Small intestine (tissue), 16 donors: Measurements from ENCODE around the gene LRRD1. TPM values are rescaled to one million over a fixed set of nuclear protein-coding genes. Genes with fewer than 3 reads are reported as not detected.

Experiments
- DNase-seq, 2 donors: peaks; one replicate each; pipeline versions ENCODE4 v3.0.0 to v3.0.0-alpha.2; 2013
- FAIRE-seq: peaks from 2 replicates; lab custom pipeline; 2012; peaks lifted over from hg19 to GRCh38; lab: Jason Lieb, UNC
- H3K27ac ChIP-seq, 3 donors: one replicate each; pipeline ENCODE4 v1.5.1; 2013; ENCODE audit warnings: low read length in 2 of 3, mild to moderate bottlenecking in 2 of 3, control low read depth in 1 of 3, inconsistent platforms in 1 of 3, low read depth in 1 of 3, moderate library complexity in 1 of 3
- H3K27me3 ChIP-seq, 3 donors: one replicate each; pipeline ENCODE4 v1.6.1; 2013; ENCODE audit warnings: low read length in 3 of 3, inconsistent platforms in 1 of 3; ENCODE audit not compliant: control insufficient read depth in 3 of 3, insufficient read depth in 3 of 3
- H3K36me3 ChIP-seq, 3 donors: one replicate each; pipeline ENCODE4 v1.6.1; 2013; ENCODE audit warnings: low read length in 3 of 3, inconsistent platforms in 1 of 3, low read depth in 1 of 3, mild to moderate bottlenecking in 1 of 3, moderate library complexity in 1 of 3; ENCODE audit not compliant: control insufficient read depth in 3 of 3, insufficient read depth in 2 of 3
- H3K4me1 ChIP-seq, 3 donors: one replicate each; pipeline ENCODE4 v1.6.1; 2013; ENCODE audit warnings: low read length in 2 of 3, inconsistent platforms in 1 of 3, low read depth in 1 of 3, mild to moderate bottlenecking in 1 of 3, moderate library complexity in 1 of 3; ENCODE audit not compliant: control insufficient read depth in 3 of 3, insufficient read depth in 2 of 3
- H3K4me3 ChIP-seq, 3 donors: one replicate each; pipeline ENCODE4 v1.5.1; 2013; ENCODE audit warnings: low read length in 3 of 3, control low read depth in 1 of 3, inconsistent platforms in 1 of 3, low read depth in 1 of 3, mild to moderate bottlenecking in 1 of 3, moderate library complexity in 1 of 3
- H3K9me3 ChIP-seq, 2 donors: one replicate each; pipeline ENCODE4 v1.6.1; 2013; ENCODE audit warnings: low read depth in 1 of 2, low read length in 1 of 2; ENCODE audit not compliant: control insufficient read depth in 2 of 2, insufficient read depth in 1 of 2
- WGBS, 3 donors: extraction: QIAGEN DNeasy Blood & Tissue Kit; methylation state at CpG; one replicate each; pipeline ENCODE4 v1.1.7; 2013; 5-methylcytosine and 5-hydroxymethylcytosine counted together
- long read RNA-seq, 10 donors: transcript quantifications; one replicate each; lab custom pipeline, GENCODE V29; 2026
- polyA plus RNA-seq, 4 donors: library from polyadenylated mRNA; stranded (reverse) in 3 of 4; unstranded in 1 of 4; fragments of 200-250 nt in 3 of 4; fragments of 120-200 nt in 1 of 4; gene quantifications; one replicate each; pipeline versions ENCODE4 v1.2.1 to v1.2.3, GENCODE V29; 2013
- donor health status: healthy with polysubstance abuse.
- donor health status: control.
- donor health status: control.
- donor health status: Bipolar disorder and iron deficiency.
- donor health status: healthy.

Gene LRRD1
- polyA plus RNA-seq = under 1 TPM in 2 of 4 donors, not detected in 2; 0.01 to 0.13 TPM
- long read RNA-seq, donor 1 = 0 reads
- long read RNA-seq, donor 2 = 0 reads
- long read RNA-seq, donor 3 = 0 reads
- long read RNA-seq, donor 4 = 0 reads
- long read RNA-seq, donor 5 = 0 reads
- long read RNA-seq, donor 6 = 0 reads
- long read RNA-seq, donor 7 = 0 reads
- long read RNA-seq, donor 8 = 0 reads
- long read RNA-seq, donor 9 = 0 reads
- long read RNA-seq, donor 10 = 0 reads

DNA sequence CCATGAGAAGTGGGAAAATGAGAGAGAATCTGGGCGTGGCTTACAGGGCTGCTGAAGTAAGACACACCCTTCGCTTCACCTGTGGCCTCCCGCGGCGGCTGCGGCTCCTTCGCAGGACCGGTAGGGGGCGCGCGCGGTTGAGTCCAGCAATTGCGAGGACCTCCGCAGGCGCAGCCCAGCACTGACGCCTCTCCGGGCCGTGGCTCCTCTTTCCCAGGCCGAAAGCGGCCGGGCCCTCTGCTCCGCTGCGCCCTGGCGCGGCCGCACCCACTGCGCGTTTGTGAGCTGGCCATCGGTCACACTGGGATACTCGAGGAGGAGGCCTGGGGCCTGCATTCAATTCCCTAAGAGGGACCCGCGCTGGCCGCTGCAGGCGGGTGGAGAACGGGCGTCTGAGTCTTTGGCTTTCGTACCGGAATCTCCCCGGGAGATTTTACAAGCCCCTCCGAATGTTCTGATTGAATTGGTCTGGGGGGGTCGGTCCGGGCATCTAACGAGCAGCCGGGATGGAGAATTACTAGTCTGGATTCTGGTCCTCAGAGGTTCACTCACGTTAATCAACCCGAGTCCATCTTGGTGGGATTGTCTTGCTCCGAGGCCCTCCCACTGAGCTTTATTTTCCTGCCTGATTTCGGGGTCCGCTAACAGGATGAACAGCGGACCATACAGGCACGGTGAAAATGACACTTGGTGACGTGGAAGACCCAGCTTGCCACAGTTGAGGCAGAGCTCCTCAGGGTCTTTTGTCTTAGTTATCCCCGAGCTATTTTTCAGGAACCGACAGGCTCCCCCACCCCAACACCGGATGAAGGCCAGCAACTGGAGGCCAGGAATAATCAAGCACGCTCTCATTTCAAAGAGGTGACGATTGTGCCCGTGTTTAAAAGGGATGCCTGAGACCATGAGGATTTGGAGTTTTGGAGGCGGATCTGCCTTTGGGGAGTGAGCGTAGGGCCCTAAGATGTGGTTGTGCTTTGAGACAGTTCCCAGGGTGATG is at the start of gene LRRD1:
TSS of gene LRRD1 (minus strand) at position 215 of the 997 bp plus-strand sequence. CDS start 13,940 bp downstream, outside the sequence.
- no peaks in the 10 kb centered on the region for H3K36me3 ChIP-seq
- H3K4me1 ChIP-seq = peaks cover 0 to 9% (median 0%) of the 10 kb centered on the region in 3 donors
- H3K27me3 ChIP-seq = no peaks in the 10 kb centered on the region
- H3K4me3 ChIP-seq = peak within 1 kb of the TSS; percentile 28 to 85 (median 57)
- DNase-seq (peak; percentile 90 to 95), FAIRE-seq (no peak)
- WGBS, 3 donors = 9 to 13% (median 13%) methylated on average over 58 to 60 of the region's 60 CpGs
- no peaks in the 10 kb centered on the region for H3K9me3 ChIP-seq
- peak within 1 kb of the TSS in 2 of 3 donors; percentile 69 to 88 for H3K27ac ChIP-seq

DNA sequence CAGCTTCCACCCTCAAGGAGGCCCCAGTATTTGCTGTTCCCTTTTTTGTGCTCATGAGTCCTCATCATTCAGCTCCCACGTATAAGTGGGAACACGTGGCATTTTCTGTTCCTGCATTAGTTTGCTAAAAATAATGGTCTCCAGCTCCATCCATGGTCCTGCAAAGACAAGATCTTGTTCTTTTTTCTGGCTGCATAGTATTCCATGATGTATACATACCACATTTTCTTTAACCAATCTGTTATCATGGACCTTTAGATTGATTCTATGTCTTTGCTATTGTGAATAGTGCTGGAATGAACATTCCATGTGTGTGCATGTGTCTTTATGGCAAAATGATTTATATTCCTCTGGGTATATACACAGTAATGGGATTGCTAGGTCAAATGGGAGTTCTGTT is 49.8 kb upstream of the LRRD1 start:
- no peak for FAIRE-seq
- Histone ChIP-seq H3K9me3 (peaks cover 0 to 3% of the 10 kb centered on the region in 2 donors), H3K27ac (no peak overlapping the region), H3K36me3 (peaks cover 6 to 31% (median 7%) of the 10 kb centered on the region in 3 donors), H3K4me3 (no peak overlapping the region), H3K27me3 (no peaks in the 10 kb centered on the region), H3K4me1 (no peaks in the 10 kb centered on the region)
- no peak for DNase-seq
- 95 to 98% (median 97%) methylated on average over 2 of the region's 2 CpGs for WGBS, 3 donors

DNA sequence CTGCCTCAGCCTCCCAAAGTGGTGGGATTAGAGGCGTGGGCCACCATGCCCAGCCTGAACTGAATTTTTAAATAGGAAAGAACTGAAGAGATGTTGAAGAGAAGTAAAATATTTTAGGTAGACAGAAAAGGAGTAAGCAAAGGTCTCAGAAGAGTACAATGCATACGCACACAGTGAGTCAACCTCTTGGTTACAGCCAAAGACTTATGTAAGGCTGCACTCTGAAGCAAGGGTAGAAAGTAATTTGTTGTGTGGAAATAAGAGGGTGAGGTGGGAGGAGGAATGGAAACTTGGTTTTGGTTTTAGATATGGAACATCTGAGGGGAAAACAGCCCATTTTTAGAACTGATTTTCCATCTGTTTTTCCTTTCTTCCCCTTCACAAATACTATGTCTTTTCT is 49.2 kb upstream of the LRRD1 start:
- Histone ChIP-seq H3K4me1 (no peaks in the 10 kb centered on the region), H3K36me3 (peaks cover 5 to 27% (median 7%) of the 10 kb centered on the region in 3 donors), H3K4me3 (no peak overlapping the region), H3K27me3 (no peaks in the 10 kb centered on the region), H3K27ac (no peak overlapping the region), H3K9me3 (peaks cover 0 to 3% of the 10 kb centered on the region in 2 donors)
- FAIRE-seq (no peak), DNase-seq (no peak)
- 97 to 100% (median 100%) methylated on average over 2 of the region's 2 CpGs for WGBS, 3 donors

DNA sequence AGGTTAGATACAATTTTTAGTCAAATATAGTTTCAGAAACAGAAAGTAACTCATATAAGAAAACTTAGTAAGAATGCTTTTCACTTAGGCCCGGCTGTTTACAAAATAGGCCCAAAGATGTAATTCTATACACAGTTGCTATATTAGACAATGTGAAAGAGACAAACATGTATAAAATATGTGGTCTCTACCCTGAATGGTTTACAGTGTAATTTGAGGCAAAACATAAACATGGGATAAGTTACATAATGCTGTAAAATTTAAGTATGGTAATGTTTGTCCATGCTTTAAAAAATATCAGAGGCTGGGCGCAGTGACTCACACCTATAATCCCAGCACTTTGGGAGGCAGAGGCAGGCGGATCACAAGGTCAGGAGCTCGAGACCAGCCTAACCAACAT is 48.0 kb upstream of the LRRD1 start:
- Histone ChIP-seq H3K27ac (no peak overlapping the region), H3K9me3 (peaks cover 0 to 3% of the 10 kb centered on the region in 2 donors), H3K27me3 (no peaks in the 10 kb centered on the region), H3K4me3 (no peak overlapping the region), H3K4me1 (no peaks in the 10 kb centered on the region), H3K36me3 (peaks cover 5 to 21% (median 5%) of the 10 kb centered on the region in 3 donors)
- DNase-seq = no peak
- WGBS, 3 donors = 79 to 93% (median 85%) methylated on average over 4 of the region's 4 CpGs
- FAIRE-seq = no peak

DNA sequence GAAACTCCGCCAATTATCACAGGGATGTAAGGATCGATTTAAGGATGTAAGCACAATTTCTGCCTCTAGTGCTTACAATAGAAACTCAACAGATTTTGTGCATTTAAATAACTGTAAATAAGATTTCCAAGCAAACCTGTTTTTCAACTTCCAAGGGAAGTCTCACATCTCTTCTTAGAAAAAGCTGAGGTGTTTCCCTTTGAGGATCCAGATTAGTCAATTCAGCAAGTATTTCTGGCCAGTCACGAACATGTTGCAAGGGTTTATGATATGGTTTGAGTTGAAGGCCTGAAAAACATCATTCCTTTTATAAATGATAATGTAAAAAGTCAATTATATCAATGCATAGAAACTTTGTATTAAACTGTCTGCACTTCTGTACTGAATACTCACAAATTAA is 42.8 kb upstream of the LRRD1 start:
- Histone ChIP-seq H3K27ac (no peak overlapping the region), H3K4me1 (no peaks in the 10 kb centered on the region), H3K9me3 (no peaks in the 10 kb centered on the region), H3K27me3 (no peaks in the 10 kb centered on the region), H3K36me3 (peaks cover 5 to 29% (median 10%) of the 10 kb centered on the region in 3 donors), H3K4me3 (no peak overlapping the region)
- no peak for DNase-seq
- WGBS, 3 donors = 97 to 99% (median 99%) methylated on average over 3 of the region's 3 CpGs
- no peak for FAIRE-seq

DNA sequence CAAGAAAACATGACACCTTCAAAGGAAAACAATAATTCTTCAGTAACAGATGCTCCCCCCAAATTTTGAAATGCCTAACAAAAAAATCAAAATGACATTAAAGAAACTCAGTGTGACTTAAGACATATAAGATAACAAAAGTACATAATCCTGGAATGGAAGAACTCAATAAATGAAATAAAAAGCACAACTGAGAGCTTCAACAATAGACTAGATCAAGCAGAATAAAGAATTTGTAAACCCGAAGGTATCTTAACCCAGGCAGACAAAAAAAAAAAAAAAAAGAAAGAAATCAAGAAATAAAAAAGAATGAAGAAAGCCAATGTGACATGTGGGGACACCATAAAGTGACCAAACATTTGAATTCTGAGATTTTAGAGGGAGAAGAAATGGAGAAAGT is 27.7 kb upstream of the LRRD1 start:
- DNase-seq (no peak), FAIRE-seq (peak; percentile 47)
- Histone ChIP-seq H3K9me3 (peaks cover 0 to 14% of the 10 kb centered on the region in 2 donors), H3K36me3 (peaks cover 3 to 38% (median 19%) of the 10 kb centered on the region in 3 donors), H3K4me1 (no peaks in the 10 kb centered on the region), H3K27me3 (no peaks in the 10 kb centered on the region), H3K4me3 (no peak overlapping the region), H3K27ac (no peak overlapping the region)
- WGBS, 3 donors = 98 to 100% (median 100%) methylated on average over 1 of the region's 1 CpG

DNA sequence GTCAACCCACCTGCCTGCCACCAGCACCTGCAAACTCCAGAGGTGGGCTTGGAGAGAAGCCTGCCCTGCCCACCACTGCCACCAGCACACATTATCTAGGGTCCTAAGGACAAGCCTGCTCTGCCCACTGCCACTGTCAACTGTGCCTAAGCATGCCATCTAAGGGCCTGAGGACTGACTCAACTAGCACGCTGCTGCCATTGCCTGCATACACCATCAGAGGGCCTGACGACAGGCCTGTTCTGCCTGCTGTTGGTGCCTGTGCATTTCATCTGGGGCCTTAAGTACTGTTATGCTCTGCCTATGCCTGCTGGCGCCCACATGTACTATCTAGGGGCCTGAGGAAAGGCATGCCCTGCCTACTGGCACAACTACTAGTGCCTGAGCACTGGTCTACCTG is 27.0 kb upstream of the LRRD1 start:
- FAIRE-seq = no peak
- WGBS, 3 donors = 93 to 99% (median 97%) methylated on average over 3 of the region's 3 CpGs
- Histone ChIP-seq H3K27me3 (no peaks in the 10 kb centered on the region), H3K36me3 (peaks cover 3 to 37% (median 19%) of the 10 kb centered on the region in 3 donors), H3K27ac (no peak overlapping the region), H3K4me1 (no peaks in the 10 kb centered on the region), H3K4me3 (no peak overlapping the region), H3K9me3 (peaks cover 0 to 14% of the 10 kb centered on the region in 2 donors)
- no peak for DNase-seq

DNA sequence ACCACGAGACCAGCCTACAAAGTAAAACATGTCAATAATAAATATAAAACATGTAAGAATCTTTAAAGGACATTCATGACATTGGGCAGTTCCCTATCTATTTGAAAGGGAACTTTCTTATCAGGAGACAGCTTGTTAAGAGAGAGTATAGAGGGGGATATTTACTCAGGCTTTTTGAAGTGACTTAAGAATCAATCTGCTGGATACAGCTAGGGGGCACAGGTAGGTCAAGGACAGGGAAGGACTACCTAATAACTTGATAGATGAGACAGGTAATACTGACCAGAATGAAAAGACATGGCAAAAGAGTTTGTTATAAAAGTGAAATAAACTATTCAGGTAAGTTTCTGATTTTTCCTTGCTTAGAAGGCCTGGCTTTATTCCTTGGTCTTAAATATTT is 21.8 kb upstream of the LRRD1 start:
- DNase-seq = no peak
- no peak overlapping the region for H3K4me3 ChIP-seq
- H3K36me3 ChIP-seq = peaks cover 0 to 27% (median 15%) of the 10 kb centered on the region in 3 donors
- H3K9me3 ChIP-seq = peaks cover 0 to 4% of the 10 kb centered on the region in 2 donors
- no peak for FAIRE-seq
- H3K27ac ChIP-seq = no peak overlapping the region
- 92 to 98% (median 93%) methylated on average over 1 of the region's 1 CpG for WGBS, 3 donors
- H3K4me1 ChIP-seq = no peaks in the 10 kb centered on the region
- no peaks in the 10 kb centered on the region for H3K27me3 ChIP-seq
